T-helper 2 cell (primary cell): ENCODE measurements around the gene CALB2.
"Not testable (repeated sequence)": the region's sequence is repeated elsewhere in the genome, so short reads cannot be mapped to it uniquely, and the experiment has no call there.

ENCODE experiments used
- DNase-seq, 5 experiments: peaks; one replicate each; pipeline versions ENCODE4 v3.0.0 to v3.0.0-alpha.2; 2012 to 2022
- total RNA-seq, 2 donors: gene quantifications; one replicate each; lab custom pipeline; 2026; lab: John Stamatoyannopoulos, UW

Gene CALB2, protein sequence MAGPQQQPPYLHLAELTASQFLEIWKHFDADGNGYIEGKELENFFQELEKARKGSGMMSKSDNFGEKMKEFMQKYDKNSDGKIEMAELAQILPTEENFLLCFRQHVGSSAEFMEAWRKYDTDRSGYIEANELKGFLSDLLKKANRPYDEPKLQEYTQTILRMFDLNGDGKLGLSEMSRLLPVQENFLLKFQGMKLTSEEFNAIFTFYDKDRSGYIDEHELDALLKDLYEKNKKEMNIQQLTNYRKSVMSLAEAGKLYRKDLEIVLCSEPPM
- 0 reads per million in 2 donors for total RNA-seq

DNA sequence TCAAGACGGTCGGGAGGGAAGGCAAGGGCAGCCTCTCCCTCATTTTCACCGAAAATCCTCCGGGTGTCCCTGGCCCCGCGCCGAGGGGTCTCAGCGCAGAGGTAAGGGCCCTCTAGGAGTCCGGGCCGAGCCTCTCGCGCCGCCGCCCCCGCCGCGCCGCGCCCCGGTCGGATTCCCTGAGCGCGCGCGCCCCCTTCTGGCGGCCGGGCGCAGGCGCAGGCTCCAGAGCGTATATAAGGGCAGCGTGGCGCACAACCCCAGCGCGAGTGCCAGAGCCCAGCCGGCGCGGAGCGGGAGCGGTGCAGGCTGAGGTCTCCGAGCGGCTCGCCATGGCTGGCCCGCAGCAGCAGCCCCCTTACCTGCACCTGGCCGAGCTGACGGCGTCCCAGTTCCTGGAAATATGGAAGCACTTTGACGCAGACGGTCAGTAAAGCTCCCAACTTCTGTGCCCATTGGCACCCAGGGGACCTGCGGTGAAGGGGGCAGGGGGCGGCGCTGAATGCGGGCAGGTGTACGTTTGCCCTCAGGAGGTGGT is at the start of gene CALB2:
CALB2 (plus strand) TSS at position 260 of the 535 bp plus-strand sequence; CDS start at position 330, 70 bp downstream.
- peak; percentile 21 to 57 (median 52) for DNase-seq

DNA sequence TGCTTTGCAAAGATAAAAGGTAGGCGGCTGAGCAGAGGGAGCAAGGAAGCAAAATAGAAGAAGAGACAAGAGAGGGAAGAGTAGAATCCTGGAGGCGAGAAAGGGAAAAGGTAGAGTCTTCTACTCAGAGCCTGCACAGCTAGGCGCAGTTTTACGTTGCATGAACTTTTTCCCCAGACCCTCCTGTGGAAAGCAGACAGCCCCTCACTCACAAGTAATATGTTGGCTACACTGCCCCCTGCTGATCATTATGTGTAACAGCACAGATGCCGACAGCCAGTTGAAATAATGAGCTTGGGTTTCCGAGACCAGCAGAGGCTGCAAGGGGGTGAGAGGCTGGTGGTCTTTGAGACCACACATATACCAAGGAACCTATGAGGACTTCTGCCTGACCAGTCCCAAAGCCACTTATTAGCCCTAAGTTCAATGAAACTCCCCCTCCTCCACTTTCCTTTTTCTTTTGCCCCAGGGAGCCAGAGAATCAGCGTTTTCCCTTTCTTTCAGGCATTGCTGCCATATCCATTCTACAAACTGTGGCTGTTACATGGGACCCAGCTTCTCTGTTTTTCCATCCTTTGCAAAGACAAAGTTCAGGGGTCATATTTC is 46.9 kb upstream of the CALB2 start:
- peak in 1 of 5 experiments; percentile 11 for DNase-seq

DNA sequence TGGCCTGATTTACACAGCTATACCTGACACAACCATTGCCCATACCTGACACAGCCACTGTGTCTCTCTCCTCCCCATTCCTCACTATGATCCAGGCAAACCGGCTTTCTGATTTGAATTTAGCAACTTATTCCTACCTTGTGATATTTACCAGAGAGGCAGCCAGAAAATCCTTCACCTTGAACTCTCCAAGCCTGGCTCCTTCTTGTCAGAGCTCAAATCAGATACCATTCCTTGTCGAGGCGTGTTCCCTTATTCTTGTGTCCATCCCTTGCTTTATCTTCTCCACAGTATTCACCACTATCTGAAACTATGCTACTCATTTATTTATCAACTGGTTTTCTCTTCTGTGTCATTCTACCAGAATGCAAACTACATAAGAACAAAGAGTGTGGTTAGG is 44.9 kb upstream of the CALB2 start:
- not testable (repeated sequence) for DNase-seq

DNA sequence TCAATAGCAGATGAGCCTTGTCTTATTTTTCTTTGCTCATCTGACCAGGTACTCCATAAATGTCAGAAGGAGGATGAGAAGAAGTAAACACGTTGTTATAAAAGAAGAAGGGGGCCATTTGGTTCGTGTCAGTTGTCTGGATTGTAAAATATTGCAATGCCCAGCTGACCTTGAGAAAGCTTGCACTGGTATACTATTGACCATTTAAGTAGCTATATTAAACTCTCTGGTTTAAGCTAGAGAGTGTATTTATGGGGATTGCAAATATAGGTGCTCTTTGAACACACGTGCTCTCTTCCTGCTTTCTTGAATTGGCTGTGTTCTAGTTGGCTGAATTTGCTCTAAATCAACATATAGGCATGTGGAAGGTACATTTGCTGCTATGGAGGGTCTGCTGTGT is 43.3 kb upstream of the CALB2 start:
- DNase-seq: no peak

DNA sequence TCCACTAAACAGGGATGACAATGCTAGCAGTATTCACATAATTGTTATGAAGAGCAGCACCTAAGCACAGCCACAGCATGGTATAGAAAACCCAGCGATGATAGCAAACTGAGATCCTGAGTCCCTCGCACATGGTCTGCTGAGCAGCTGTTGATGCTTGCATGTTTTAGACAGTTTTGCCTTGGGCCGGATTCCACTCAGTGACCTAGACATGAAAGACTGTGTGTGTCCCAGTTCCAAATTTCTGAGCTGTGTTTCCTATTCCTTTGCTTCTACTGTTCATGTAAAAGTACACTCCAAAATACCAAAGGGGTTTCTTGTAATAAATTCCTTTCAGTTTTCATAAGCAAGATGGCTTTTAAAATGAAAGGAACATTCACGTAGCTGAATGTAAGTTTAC is 38.5 kb upstream of the CALB2 start:
- no peak for DNase-seq

DNA sequence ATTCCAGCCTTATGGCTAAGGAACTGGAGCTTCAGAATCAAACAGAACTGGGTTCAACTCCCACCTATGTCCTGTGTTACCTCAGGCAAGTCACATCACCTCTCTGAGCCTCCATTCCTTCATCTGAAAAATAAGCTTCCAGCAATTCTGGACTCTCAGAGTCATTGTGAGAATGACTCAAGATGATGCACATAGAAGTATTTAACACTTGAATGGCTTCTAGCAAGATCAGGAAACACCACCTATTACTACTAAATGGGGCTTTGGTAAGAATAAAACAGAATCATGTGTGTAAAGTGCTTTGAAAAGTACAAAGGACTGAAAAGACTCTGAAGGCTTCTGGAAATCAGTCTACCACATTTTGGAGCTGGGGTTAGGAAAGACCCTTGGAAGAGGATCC is 30.8 kb upstream of the CALB2 start:
- no peak for DNase-seq

DNA sequence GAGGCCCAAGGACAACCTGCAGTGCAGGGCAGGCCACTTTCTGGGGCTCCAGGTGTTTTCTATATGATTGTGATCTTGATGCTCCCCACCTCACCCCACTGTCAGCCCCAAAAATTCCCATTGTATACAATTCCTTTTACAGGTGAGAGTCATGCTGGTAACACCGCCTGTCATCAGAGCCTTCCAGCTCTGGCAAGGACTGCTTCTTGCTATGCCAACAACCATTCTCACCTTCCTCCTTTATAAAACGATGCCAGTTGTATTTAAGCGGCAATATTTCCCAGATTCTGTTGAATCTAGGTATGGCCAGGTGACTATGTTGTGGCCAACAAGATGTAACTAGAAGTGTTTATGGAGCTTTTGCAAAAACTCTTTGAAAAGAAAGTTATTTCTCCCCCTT is 30.4 kb upstream of the CALB2 start:
- DNase-seq: no peak

DNA sequence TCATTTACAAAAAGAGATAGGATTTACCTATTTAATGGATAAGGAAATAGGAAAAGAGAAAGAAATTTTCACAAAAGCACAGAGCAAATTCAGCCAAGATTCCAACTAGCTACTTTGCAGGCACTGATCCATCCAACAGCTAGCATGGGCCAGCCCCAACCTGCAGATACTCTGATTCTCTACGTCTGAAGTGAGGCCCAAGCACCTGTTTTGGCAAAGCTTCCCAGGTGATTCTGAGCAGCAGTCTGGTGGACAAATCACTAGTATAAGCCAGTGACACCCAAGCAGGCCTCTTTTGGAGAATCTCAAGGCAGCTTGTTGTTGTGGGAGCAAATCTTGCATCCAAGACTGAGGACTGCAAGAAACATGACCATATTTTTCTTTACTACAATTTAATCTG is 20.9 kb upstream of the CALB2 start:
- DNase-seq: no peak

DNA sequence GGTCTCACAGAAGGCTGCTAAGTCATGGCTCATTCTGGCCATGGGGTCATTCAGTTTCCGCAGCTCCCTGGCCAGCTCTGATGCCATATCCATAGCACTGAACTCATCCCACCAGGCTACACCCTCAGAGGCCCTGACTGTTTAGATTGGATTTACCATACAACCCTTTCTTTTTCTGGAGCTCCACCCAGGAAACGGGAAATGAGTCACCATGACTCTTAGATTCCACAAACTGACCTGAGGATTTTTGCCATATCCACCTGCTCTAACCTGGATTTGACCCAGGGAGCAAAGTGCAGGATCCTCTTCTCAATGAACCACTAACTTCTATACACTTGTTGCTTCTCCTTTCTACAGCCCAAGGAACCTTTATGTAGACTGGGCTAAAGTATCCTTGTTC is 20.3 kb upstream of the CALB2 start:
- DNase-seq: no peak

DNA sequence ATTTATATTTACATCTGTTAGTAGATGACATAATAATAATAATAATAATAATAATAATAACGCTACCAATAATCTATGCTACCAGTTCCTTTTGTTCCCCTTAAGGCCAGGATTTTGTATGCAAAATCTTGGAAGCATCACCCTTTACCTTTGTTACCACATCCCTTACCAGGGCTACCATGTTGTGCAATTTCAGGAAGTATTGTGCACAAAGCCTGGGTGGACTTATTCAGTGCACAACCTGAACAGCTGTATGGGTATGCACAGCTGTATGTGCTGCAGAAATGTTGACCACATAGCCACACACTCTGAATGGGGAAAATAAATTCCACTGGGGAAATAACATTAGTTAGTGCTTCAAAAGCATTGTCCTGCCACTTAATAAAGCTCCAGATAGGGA is 19.9 kb upstream of the CALB2 start:
- DNase-seq: no peak

DNA sequence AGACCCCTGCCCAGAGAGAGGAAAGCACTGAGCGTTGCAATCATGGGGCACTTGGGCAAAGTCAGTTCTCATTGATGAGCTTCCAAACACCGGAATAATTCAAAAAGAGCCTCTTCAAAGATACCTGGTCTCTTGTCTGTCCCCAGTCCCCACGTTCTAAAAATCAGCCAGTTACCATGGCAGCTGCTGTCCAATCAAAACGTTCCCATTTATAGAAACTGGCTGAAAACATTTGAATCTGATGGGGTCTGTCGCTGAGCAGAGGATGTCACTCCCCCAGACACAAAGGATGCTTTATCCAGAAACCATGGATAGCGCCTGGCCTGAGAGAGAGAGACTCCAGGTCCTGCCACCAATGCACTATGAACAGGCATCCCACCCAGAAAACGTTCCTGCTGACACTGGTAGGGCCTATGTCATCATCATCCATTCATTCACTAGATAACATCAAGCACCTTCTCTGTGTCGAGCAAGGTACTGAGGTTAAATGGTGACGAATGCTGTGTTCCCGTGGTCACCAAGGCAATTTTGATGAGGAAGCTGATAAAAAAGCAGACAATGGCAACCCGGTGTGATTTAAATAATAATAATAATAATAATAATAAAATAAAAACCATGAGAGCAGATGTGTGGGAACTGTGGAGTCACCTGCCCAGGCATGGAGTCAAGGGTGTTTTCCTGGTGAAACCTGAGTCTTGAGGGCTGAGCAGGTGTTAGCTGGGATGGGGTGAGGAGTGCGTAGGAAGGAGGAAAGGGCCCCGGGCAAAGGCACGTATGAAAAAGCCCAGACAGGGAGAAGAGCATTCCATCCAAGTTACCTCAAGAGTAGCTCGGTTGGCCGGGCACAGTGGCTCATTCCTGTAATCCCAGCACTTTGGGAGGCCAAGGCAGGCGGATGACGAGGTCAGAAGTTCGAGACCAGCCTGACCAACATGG is 19.0 kb upstream of the CALB2 start:
- no peak for DNase-seq

DNA sequence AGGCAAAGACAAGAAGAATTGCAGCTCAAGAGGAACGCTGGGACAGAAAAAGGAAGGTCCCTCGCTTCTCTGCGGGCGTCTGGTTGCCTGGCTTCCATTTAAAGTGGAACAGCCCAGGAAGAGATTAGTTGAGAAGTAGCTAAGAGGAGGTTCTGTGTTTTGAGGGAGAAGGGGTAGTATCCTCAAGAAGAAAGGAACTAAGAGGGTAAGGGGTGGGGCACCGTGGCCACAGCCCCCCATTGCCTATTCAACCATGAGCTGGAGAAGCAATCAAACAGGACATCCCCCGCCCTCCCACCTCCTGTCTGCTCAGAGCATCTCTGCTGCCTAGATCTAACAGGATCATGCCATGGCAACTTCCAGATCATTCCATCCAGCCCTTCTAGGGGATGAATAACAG is 18.1 kb upstream of the CALB2 start:
- DNase-seq: no peak

DNA sequence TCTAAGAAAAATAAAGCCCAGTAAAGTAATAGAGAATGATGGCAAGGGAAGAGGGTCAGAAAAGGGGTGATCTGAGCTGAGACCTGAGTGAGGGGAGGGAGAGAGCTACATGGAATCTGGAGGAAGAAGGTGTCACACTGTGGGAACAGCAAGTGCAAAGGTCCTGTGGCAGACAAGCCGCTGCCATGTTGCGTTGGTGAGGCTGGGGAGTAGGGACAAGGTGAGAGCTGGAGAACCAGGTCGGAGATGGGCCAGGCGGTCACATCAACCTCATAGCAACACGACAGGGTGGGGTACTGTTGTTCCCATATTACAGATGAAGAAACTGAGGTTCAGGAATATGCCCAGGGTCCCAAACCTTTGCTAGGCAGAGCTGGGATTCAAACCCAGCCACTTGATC is 16.6 kb upstream of the CALB2 start:
- DNase-seq: no peak

DNA sequence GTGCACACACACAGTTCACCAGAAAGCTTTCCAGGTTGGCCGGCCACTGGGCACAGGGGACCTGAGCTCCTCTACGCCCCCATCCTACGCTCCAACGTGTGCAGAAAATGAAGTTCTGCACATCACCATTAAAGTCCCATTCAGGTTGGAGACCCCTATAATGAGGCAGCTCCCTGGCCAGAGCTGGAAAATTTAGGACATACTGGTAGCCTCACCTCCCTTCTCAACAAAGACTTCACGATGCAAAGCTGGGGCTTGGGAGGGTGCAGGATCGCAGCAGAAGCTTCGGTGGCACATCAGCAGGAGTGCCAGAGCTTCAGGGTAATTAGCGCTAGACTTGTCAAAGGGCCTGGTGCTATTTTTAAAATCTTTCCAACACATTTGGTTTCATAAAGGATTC is 15.4 kb upstream of the CALB2 start:
- no peak for DNase-seq

DNA sequence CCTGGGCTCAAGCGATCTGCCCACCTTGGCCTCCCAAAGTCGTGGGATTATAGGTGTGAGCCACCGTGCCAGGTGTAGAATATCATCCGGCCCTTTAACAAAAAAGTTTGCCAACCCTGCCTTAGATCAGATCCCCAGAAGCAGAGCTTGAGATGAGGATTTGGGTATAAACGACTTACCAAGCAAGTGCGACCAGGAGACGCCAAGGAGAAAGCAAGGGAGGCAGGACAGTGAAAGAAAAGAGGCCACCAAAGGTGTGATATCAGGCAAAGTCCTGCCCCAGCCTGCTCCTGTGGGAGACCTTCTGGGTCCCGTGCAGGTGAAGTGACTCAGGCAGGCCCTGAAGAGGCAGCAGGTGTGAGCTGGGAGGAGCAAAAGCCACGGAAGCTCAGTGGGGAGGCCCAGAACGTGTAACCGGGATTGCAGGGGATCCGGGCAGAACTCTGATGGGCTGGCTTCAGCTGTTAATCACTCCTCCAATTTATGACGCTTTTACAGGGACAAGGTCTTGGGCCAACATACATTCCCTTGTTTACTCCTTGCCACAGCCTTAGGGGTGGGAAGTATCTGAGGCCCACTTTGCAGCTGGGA is 14.1 kb upstream of the CALB2 start:
- DNase-seq: no peak

DNA sequence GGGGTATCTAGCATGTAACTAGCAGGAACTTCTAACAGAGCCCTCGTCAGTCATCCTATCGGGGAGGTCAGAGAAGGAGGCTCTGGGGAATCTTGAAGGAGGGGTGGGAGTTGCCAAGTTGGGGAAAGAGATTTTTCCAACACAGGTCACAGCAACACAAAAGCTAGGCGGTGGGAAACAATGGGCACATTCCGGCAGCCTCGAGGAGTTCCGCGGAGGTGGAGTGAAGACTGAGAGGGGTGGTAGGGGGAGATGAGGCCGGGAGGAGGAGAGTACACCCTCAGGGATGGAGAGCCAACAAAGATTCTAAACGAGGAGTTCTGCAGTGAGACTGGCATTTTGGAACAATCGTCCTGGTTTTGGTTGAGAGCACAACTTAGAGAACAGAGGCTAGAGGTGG is 13.5 kb upstream of the CALB2 start:
- no peak for DNase-seq

DNA sequence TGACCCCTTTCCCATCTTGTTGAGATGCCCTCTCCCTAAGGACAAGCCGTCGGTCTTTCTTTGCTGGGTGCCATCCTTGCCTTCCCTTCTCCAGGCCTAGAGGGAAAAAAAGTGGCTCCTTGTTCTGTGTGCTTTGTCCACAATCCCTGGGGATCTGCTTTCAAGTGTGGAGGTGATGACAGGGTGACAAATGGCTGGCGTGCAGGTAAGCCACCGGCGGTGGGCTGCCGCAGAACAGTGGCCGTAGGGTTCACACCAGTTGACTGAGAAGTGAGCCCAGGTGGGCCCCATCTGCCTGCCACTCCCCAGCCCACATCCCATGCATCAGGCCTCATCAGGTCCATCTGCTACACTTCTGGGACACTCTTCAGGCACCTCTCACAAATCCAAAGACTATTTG is 11.4 kb upstream of the CALB2 start:
- DNase-seq: no peak

DNA sequence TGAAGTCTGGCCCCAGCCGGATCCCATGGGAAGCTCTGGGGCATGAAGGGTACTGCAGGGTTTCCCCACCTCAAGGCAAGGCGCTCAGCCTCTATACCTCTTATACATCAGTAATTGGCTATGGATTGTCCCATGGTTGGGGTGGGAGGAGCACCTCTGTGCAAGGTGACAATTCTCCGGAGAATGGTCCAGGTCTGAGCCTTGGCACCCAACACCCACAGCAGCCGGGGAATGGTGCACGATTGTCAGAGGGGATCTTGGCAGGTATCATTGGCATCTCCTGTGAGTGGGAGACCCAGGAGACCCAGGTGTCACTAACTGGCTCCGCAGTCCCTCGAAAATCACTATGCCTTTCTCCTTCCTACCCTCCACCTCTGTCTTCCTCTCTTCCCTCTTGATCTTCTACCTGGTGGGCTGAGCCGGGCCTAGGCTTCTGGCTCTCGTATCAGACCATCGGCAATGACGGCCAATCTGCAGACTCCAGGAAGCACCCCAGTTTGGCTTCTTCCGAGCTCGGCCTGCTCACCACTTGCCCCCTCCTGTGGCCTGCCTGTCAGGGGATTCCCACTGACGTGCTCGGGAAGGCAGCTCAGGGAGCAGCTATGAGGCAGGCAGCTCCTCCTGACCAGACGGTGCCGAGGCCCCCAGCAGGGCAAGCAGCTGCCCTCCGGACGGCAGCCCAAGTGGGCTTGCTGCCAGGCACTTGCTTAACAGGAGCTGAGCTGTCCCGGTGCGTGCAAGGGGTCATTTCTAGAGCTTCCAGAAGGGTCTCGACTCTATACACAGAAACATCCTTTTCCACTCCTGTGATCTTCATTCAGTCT is 10.0 kb upstream of the CALB2 start:
- no peak for DNase-seq

DNA sequence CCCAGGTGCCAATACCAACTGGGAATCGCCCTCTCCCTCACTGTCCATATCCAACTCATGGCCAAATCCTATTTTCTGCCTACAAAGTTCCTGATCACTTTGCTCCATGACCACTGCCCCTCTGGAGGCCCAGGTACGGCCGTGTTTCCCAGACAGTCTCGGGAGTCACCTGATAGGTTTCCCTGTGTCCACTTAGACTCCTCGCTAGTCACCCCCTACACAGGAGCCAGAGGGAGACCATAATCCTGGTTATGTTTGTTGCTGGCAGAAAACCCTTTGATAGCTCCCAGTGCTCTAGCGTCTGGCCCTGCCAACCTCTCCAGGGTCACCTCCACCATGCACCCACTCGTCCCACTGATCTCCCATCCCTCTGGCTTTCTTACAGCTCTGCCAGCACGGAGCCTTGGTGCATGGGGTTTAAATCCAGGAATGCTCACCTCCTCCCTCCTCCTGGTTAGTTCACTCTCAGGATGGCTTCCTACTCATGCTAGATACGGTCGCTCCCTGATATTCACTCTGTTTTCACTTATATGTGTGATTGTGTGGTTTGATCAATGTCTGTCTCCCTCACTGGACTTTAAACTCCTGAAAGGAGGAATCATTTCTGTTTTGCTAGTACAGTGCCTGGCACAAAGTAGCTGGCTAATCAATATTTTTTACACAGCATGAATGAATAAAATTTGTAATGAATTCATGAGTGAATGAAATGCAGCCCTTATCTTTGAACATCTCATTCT is 7.5 kb upstream of the CALB2 start:
- DNase-seq: no peak

DNA sequence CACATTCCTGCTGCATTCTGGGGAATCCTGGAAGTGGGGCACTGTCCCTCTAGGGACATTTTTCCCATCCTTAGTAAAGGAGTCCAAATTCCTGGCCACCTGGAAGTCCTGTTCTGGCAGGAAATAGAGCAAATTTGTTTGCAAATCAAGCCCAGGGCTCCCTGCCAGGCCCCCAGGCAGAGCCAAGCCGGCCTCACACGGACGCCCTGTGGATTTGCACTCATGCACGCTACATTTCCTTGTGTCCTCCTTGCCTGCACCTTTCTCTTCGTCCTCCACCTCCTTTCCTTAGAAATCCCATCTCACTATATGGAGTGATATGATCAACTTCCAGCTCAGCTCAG is 7.0 kb upstream of the CALB2 start:
- no peak for DNase-seq

DNA sequence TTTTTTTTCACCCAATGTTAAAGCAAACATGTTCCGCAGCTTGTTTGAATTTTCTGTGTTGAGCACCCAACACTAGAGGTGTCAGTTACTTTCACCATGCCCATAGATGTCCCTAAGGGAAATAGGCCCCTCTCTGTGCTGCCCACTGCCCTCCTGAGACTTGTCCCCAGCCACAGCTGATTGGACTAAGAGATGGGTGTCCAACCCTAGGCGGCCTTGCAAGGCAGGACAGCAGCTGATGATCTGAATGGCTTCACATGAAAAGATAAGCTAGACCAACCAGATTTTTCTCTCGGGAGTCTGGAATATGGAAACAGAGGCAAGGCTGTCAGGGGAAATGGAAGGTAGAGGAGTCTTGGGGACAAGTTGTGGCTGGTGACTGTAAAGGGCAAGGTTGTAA is 6.1 kb upstream of the CALB2 start:
- DNase-seq: no peak
